Left hindlimb (tissue), 1 donor: ENCODE data around the gene WDPCP.
"Not testable (repeated sequence)": the region's sequence is repeated elsewhere in the genome, so short reads cannot be mapped to it uniquely, and the experiment has no call there.

Source experiments
- DNase-seq: peaks from one replicate; pipeline ENCODE4 v3.0.0-alpha.2; 2018

Gene WDPCP

GRCh38 chr2:63444565-63445288 is 143.6 kb downstream of the WDPCP start:
- no peak for DNase-seq

DNA sequence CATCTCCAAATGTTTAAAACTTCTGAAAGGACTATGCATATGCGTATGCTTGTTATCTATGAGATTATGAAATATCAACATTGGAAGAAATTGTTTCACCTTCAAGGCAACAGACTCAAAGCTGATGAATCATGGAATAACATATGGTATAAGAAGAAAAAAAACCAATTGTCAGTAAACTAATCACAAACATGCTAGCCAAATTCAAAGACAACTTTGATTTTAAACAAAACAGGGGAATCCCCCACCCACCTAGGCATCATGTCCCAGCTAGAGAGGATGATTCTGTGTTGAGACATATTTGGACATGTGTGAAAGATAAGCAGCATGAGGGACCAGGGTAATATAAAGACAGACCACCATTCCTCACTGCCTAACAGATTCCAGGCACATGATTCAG is 147.7 kb downstream of the WDPCP start:
- DNase-seq, result no peak

GRCh38 chr2:63438181-63438580 is 150.1 kb downstream of the WDPCP start:
- DNase-seq, result no peak

GRCh38 chr2:63436488-63436887 is 151.8 kb downstream of the WDPCP start:
- no peak for DNase-seq

DNA sequence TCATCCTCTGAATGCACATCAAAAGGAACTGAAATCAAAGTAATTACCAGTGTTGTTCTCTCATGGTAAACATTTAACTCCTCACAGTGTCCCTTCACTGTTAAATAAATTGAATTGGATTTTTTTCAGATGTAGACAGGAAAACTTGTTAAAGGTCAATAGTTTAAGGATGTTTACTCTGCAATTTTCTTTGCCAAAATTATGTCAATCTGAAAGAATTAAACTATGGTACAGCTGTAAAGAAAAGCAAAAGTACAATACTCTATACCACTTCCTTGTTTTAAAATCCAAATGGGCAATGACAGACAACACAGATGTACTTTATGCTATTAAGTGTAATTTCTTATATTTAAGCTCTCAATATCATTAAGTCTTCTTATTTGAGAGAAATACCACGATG is 153.2 kb downstream of the WDPCP start:
- no peak for DNase-seq

- DNase-seq, result no peak
Observed at GRCh38 chr2:63434024-63435001, 154.0 kb downstream of the WDPCP start.

GRCh38 chr2:63432373-63432772 is 155.9 kb downstream of the WDPCP start:
- no peak for DNase-seq

DNA sequence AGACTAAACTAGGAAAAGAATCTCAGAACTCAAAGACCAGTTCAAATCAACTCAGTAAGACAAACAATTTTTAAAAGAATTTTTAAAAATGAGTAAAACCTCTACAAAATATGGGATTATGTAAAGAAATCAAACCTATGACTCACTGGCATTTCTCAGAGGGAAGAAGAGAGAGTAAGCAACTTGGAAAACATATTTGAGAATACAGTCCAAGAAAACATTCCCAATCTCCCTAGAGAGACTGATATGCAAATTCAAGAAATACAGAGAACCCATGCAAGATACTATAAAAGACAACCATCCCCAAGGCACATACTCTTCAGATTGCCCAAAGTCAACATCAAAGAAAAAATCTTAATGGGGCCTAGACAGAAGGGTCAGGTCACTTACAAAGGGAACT is 162.7 kb downstream of the WDPCP start:
- DNase-seq, result no peak

DNA sequence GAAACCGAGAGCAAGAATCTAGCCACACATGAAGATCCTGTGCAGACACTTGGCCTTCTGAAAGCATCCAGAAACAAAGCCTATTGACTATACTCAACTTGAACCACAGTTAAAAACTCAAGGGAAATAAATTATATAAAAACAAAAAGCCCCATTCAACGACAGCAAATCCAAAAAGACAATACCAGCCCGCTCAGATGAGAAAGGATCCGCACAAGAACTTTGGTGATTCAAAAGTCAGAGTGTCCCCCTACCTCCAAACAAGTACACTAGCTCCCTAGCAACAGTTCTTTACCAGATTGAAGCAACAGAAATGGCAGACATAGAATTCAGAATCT is 163.2 kb downstream of the WDPCP start:
- DNase-seq, result no peak

GRCh38 chr2:63424329-63425078 is 163.8 kb downstream of the WDPCP start:
- DNase-seq, result no peak

- no peak for DNase-seq
Observed at GRCh38 chr2:63422556-63422955, 165.7 kb downstream of the WDPCP start.

DNA sequence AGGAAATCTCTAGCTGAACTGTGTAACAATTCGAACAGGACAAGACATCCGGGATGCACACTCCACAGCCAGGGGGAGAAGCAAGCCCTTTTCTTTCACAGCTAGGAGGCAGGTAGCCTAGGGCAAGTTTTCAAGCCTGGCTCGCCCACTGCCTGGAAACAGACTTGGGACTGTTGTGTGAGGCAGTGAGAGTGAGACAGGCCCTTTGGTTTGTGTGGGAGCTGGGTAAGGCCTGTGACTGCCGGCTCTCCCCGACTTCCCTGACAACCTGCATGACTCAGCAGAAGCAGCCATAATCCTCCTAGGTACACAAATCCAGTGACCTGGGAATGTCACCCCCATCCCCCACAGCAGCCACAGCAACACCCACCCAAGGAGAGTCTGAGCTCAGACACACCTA is 179.7 kb downstream of the WDPCP start:
- no peak for DNase-seq

GRCh38 chr2:63406641-63407040 is 181.6 kb downstream of the WDPCP start:
- DNase-seq, result no peak

DNA sequence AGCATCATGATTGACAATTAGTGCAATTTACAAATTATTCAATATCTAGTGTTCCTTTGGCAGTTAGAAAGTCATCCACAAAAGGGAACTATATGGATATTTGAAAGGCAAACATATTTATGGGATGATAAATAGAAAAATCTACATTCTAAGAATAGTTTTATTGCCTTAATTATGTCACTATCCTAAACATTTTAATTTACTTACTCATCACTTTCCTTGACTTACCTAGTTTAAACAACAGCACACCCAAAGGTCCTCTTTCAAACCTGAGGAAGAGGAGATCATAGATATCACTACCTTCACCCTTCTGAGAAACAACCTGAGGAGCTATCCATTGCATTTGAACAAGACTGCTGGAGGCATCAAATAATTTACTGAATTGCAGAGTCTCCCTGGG is 184.5 kb downstream of the WDPCP start:
- DNase-seq, result no peak

DNA sequence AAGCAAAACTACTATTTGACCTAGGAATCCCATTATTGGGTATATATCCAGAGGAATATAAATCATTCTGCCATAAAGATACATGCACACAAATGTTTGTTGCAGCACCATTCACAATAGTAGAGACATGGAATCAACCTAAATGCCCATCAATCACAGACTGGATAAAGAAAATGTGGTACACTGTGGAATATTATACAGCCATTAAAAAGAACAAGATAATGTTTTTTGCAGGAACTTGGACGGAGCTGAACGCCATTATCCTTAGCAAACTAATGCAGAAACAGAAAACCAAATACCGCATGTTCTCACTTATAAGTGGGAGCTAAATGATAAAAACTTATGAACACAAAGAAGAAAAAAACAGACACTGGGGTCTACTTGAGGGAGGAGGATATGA is 185.4 kb downstream of the WDPCP start:
- DNase-seq, result not testable (repeated sequence)

- DNase-seq, result no peak
Observed at GRCh38 chr2:63399156-63399555, 189.1 kb downstream of the WDPCP start.

DNA sequence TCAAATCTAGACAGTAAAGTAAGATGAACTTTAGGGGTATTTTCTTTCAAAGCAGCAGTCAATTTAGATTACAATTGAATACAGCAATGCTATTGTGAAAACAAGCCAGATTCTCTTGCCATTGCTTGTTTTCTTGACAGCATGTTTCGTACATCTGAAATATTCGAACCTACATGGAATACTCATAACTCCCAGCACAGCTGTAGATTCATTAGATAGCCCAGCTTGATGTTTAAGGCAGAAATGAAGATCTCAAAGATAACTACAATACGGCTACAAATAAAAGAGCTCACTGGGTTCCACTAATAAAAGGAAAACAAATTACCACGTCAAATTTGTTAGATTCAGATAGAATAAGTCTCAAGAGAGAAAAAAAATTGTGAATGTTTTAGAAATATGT is 208.8 kb downstream of the WDPCP start:
- no peak for DNase-seq

DNA sequence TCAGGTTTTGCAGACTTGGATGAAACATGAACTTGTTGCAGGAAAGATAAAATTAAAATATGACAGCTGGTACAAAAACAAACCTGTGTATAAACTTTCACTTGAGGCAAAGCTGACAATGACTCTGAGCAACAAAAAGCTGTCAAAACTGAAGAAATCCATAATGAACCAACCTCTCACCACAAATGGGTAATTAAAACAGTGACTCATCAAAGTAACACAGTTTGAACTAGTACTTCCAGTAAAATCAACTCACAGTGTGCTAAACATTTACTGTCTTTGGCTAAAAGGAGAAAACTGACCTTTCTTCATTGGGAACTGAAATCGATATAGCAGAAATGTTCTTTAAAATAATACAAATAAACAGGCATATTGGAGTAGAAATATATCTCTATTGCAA is 209.7 kb downstream of the WDPCP start:
- DNase-seq, result no peak

GRCh38 chr2:63374341-63374740 is 213.9 kb downstream of the WDPCP start:
- no peak for DNase-seq

DNA sequence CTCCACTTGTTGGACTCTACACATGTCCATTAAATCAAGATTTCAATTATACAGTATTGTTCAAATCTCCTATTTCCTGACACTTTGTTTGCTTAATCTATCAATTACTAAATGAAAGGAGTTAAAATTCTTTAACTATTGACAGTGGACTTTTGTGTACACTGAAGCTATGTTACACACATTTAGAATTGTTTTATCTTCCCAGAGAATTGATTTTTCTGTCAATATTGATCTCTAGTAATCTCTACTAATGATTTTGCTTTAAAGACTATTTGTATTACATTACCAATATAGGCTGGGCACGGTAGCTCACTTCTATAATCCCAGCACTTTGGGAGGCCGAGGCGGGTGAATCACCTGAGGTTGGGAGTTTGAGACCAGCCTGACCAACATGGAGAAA is 215.7 kb downstream of the WDPCP start:
- DNase-seq, result no peak

DNA sequence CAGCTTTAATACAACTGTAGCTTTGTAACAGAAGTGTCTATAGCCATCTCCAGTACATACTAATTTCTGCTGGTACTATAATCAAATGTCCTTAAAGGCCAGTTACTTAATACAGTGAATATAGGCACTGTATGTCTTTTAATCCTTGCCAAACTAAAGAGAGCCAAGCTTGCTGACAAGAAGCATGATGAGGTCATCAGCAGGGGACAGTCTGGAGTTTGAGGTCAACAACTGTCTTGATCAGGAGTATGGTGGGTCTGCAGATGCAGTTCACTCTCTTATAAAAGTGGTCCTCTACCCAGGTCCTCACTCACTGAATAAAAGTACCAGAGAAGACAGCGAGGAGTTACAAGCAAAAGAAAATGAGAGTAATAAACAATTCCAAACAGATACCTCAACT is 219.1 kb downstream of the WDPCP start:
- no peak for DNase-seq

GRCh38 chr2:63364866-63365265 is 223.4 kb downstream of the WDPCP start:
- no peak for DNase-seq

DNA sequence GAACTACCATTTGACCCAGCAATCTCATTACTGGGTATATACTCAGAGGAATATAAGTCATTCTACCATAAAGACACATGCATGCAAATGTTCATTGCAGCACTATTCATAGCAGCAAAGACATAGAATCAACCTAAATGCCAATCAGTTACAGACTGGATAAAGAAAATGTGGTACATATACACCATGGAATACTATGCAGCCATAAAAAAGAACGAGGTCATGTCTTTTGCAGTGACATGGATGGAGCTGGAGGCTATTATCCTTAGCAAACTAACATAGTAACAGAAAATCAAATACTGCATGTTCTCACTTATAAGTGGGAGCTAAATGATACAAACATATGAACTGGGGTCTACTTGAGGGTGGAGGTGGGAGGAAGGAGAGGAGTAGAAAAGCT is 230.6 kb downstream of the WDPCP start:
- DNase-seq, result not testable (repeated sequence)

GRCh38 chr2:63347361-63347760 is 240.9 kb downstream of the WDPCP start:
- DNase-seq, result no peak
